Erythroblast (primary cell): ENCODE data around the gene PBX1.

Experiments
- GATA1 ChIP-seq: IDR thresholded peaks from 2 replicates; pipeline ENCODE4 v1.6.1; 2011; ENCODE audit warnings: low read depth, mild to moderate bottlenecking, control low read depth, low read length, moderate library complexity
- POLR2A ChIP-seq: IDR thresholded peaks from 2 replicates; pipeline ENCODE4 v1.6.1; 2011; ENCODE audit warnings: mild to moderate bottlenecking, low read length

DNA sequence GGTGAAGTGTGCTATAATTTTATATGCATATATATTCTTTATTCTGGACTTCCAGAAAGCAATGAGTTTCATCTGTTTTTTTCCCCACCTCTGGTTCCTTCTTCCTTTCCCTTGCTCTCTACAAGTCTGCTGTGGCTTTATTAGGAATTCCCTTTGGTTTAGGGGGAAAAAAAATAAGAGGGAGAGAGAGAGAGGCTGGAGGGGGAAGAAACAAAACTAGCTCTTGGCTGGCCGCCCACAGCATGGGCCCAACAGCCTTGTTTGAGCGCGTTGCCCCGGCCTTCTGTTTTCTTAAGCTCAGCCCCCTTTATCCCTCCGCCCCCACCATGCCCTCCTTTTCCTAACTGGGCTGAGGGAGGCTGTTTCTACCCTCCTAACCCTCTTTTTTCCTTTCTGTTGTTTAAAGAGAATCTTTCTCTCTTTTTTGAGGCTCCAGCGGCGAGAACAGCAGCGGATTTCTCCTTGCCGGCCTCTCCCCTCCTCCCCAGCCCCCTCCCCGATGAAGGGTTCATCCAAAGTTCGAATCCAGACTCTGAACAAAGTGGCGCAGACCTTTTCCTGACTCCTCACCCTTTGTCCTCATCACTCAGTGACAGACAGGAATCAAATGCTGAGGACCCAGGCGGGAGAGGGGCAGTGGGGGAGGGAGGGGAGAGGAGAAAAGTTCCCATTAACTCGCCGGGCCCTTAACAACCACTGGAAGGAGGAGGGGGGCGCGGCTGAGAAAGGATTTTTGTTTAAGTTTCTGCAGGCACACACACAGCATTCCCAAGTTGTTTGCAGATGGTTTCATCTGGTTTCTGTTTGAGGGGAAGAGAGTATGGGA, 29.7 kb downstream of the PBX1 start:
- TF ChIP-seq POLR2A (no peak), GATA1 (no peak)
